C4-2B (cell line): ENCODE measurements around the gene ALPG.

Experiments used
- CTCF ChIP-seq: fragments of 450-650 bp; conservative IDR thresholded peaks from 2 replicates; pipeline ENCODE4 v1.5.1; 2017; ENCODE audit warnings: mild to moderate bottlenecking
- ZFX ChIP-seq: fragments of 450-650 bp; IDR thresholded peaks from 2 replicates; pipeline ENCODE4 v1.6.1; 2017

DNA sequence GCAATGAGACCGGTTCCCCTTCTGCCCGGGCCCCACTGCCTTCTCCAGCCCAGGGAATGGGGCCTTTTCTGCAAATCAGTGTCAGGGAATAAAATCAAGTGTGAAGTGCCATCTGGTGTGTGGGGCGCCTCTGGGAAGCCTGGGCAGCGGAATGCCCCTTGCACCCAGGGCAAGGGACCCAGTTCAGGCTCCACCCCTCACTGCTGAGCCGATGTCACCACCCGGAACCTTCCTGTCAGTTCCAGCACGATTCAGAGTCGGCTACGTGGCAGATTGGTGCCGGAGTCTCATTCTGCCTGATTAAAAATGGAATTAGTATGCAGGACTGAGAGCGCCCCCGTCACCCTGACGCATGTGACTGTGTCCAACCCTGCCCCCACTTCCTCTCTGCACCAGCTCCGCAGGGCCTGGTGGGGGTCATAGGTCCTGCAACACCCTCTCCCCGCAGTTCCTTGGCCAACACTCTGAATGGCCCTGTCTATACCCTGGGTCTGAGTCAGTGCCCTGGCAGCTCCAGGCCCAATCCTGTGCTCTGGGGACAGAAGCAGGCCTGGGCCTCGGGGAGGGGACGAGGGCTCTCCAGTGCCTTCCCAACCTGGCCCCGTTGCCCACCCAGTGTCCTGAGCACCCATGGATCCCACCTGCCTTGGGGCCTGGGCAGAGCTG lies 41.1 kb downstream of the ALPG start:
- no peak for TF ChIP-seq ZFX
- TF ChIP-seq CTCF, result no peak
